Smooth muscle cell (in vitro differentiated cells): ENCODE data around the gene KNSTRN. TPM values are rescaled to one million over a fixed set of nuclear protein-coding genes. Genes with fewer than 3 reads are reported as not detected.
A peak's percentile ranks its signal among the peaks of the same experiment; 100 is the strongest.

Experiments
- DNase-seq: peaks from one replicate; lab custom pipeline; 2025; ENCODE audit not compliant: unreplicated experiment; lab: John Stamatoyannopoulos, UW
- H2AFZ ChIP-seq: fragments of 200-600 bp; sonication (generic); 2 replicates; pipeline ENCODE4 v1.6.0; 2016; ENCODE audit warnings: antibody characterized with exemption, low read depth, mild to moderate bottlenecking
- H3F3A ChIP-seq: fragments of 200-600 bp; sonication (generic); 2 replicates; pipeline ENCODE4 v1.6.0; 2017; ENCODE audit warnings: antibody characterized with exemption, low read depth
- H3K27ac ChIP-seq: fragments of 200-600 bp; sonication (generic); 2 replicates; pipeline ENCODE4 v1.5.1; 2016; ENCODE audit warnings: low read depth, mild to moderate bottlenecking
- H3K27me3 ChIP-seq: fragments of 200-600 bp; sonication (generic); 2 replicates; pipeline ENCODE4 v1.6.1; 2016; ENCODE audit warnings: low read depth, mild to moderate bottlenecking
- H3K36me3 ChIP-seq: fragments of 200-600 bp; sonication (generic); 2 replicates; pipeline ENCODE4 v1.5.1; 2016; ENCODE audit warnings: low read depth
- H3K4me1 ChIP-seq: fragments of 200-600 bp; sonication (generic); 2 replicates; pipeline ENCODE4 v1.5.1; 2016; ENCODE audit warnings: low read depth
- H3K4me2 ChIP-seq: fragments of 200-600 bp; sonication (generic); 2 replicates; pipeline ENCODE4 v1.6.0; 2016; ENCODE audit warnings: mild to moderate bottlenecking
- H3K4me3 ChIP-seq: fragments of 200-600 bp; sonication (generic); 2 replicates; pipeline ENCODE4 v1.5.1; 2016; ENCODE audit warnings: mild to moderate bottlenecking
- H3K79me2 ChIP-seq: fragments of 200-600 bp; sonication (generic); 2 replicates; pipeline ENCODE4 v1.6.0; 2016; ENCODE audit warnings: low read depth, mild to moderate bottlenecking
- H3K9ac ChIP-seq: fragments of 200-600 bp; sonication (generic); 2 replicates; pipeline ENCODE4 v1.6.0; 2016; ENCODE audit warnings: low read depth
- H3K9me3 ChIP-seq: fragments of 200-600 bp; sonication (generic); replicated peaks from 2 replicates; pipeline ENCODE4 v1.5.1; 2016; ENCODE audit warnings: low read depth
- H4K20me1 ChIP-seq: fragments of 200-600 bp; sonication (generic); 2 replicates; pipeline ENCODE4 v1.6.0; 2016; ENCODE audit warnings: low read depth
- CTCF ChIP-seq: fragments of 200-600 bp; sonication (generic); IDR thresholded peaks from 2 replicates; pipeline ENCODE4 v1.5.1; 2017; ENCODE audit warnings: borderline replicate concordance, mild to moderate bottlenecking, antibody characterized with exemption; ENCODE audit not compliant: insufficient read depth, poor library complexity, severe bottlenecking
- WGBS: methylation state at CpG from one replicate; pipeline ENCODE4 v1.1.7; 2016; ENCODE audit warnings: low lambda C conversion rate; 5-methylcytosine and 5-hydroxymethylcytosine counted together
- polyA plus RNA-seq: library from polyadenylated mRNA; unstranded; fragments of >200 nt; fragmentation: Nextera tagmentation; extraction: Ambion mirVana; gene quantifications from 2 replicates; pipeline ENCODE4 v1.2.1, GENCODE V29; 2016
- total RNA-seq: library from RNA; depleted of rRNA; stranded (reverse); fragments of >200 nt; gene quantifications from 2 replicates; pipeline ENCODE4 v1.2.3, GENCODE V29; 2014

KNSTRN gene
- total and polyA plus RNA-seq, 2 experiments from 2014 or later: 17.3 to 27.0 TPM

GRCh38 chr15:40398413-40398873 is 15.9 kb downstream of the KNSTRN start:
- Histone ChIP-seq H2AFZ (no peak overlapping the region), H3K27me3 (no peaks in the 10 kb centered on the region), H3K4me3 (no peak overlapping the region), H3K79me2 (no peaks in the 10 kb centered on the region), H3K9ac (no peak overlapping the region), H3K36me3 (no peaks in the 10 kb centered on the region), H4K20me1 (no peaks in the 10 kb centered on the region), H3K4me1 (no peaks in the 10 kb centered on the region), H3K27ac (no peak overlapping the region), H3K9me3 (no peaks in the 10 kb centered on the region), H3F3A (no peaks in the 10 kb centered on the region), H3K4me2 (no peak overlapping the region)
- no peak for DNase-seq
- 85% methylated on average over 4 of the region's 4 CpGs for WGBS
- TF ChIP-seq CTCF: no peak

GRCh38 chr15:40399370-40399769 is 16.8 kb downstream of the KNSTRN start:
- Histone ChIP-seq H3K27ac (no peak overlapping the region), H3F3A (no peaks in the 10 kb centered on the region), H3K9ac (no peak overlapping the region), H3K4me2 (no peak overlapping the region), H3K4me3 (no peak overlapping the region), H3K79me2 (no peaks in the 10 kb centered on the region), H3K4me1 (no peaks in the 10 kb centered on the region), H3K36me3 (no peaks in the 10 kb centered on the region), H3K27me3 (no peaks in the 10 kb centered on the region), H4K20me1 (no peaks in the 10 kb centered on the region), H2AFZ (no peak overlapping the region), H3K9me3 (no peaks in the 10 kb centered on the region)
- no peak for TF ChIP-seq CTCF
- DNase-seq: no peak
- 88% methylated on average over 7 of the region's 7 CpGs for WGBS

DNA sequence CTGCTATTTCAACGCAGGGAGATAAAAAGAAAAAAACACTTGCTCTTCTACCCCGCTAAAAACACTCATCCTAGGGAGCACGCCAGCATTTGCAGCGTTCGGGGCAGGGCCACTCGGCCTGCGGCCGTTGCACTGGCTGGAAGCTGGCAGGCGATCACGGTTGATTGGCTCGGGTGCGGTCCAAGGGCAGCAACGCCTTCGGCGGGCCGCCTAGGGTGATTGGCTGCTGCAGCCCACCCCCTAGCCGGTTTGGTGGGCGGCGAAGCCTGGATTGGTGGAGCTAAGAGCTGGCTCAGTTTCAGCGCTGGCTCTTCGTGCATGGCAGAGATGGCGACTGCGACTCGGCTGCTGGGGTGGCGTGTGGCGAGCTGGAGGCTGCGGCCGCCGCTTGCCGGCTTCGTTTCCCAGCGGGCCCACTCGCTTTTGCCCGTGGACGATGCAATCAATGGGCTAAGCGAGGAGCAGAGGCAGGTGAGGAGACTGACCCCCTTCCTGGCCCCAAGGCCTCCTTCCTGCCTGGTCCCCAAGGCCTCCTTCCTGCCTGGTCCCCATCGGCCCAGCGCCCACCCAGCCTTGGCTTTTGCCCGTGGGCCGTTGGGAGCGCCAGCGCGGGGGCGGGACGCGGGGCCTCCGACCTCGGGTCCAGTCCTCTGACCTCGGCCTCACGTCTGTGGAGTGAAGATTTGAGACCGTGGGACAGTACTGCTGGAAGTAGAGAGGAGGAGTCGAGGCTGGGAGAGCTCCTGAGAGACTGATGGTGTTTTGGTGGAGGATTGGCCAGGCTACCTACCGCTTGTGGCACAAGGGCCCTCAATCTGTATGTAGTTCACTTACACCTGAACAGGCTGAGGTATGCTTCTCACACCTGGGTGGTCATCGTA is 23.2 kb downstream of the KNSTRN start, which contains the start of gene IVD:
Gene IVD, plus strand, starts transcription at position 295 of the 881 bp plus-strand sequence. Its CDS starts 33 bp downstream, at position 328.
- H3K27ac ChIP-seq: no peak within 1 kb of the TSS
- H3K9ac ChIP-seq: peak within 1 kb of the TSS; percentile 57
- peak within 1 kb of the TSS; percentile 79 for H2AFZ ChIP-seq
- H4K20me1 ChIP-seq: no peaks in the 10 kb centered on the region
- H3K9me3 ChIP-seq: no peaks in the 10 kb centered on the region
- no peak for TF ChIP-seq CTCF
- peaks cover 12% of the 10 kb centered on the region for H3K79me2 ChIP-seq
- no peaks in the 10 kb centered on the region for H3K27me3 ChIP-seq
- H3F3A ChIP-seq: no peaks in the 10 kb centered on the region
- peak; percentile 81 for DNase-seq
- peak within 1 kb of the TSS; percentile 84 for H3K4me2 ChIP-seq
- 1% methylated on average over 53 of the region's 54 CpGs for WGBS
- peaks cover 16% of the 10 kb centered on the region for H3K4me1 ChIP-seq
- H3K36me3 ChIP-seq: no peaks in the 10 kb centered on the region
- H3K4me3 ChIP-seq: peak within 1 kb of the TSS; percentile 65
